Activated CD8-positive, alpha-beta memory T cell treated with anti-CD3 and anti-CD28 coated beads, Interleukin-2, amount 50 U/mL, for 24 hours (primary cell): ENCODE data around the gene FOXO1.
"Not testable (repeated sequence)": the region's sequence is repeated elsewhere in the genome, so short reads cannot be mapped to it uniquely, and the experiment has no call there.

ENCODE experiments used
- DNase-seq: peaks from one replicate; pipeline ENCODE4 v3.0.0-alpha.2; 2020; ENCODE audit errors: extremely low read depth

FOXO1 gene

GRCh38 chr13:40666045-40666932 is at the start of gene FOXO1:
TSS of gene FOXO1 (minus strand) at chr13:40666641. CDS start at chr13:40666212, 429 bp downstream.
- peak; percentile 62 for DNase-seq

DNA sequence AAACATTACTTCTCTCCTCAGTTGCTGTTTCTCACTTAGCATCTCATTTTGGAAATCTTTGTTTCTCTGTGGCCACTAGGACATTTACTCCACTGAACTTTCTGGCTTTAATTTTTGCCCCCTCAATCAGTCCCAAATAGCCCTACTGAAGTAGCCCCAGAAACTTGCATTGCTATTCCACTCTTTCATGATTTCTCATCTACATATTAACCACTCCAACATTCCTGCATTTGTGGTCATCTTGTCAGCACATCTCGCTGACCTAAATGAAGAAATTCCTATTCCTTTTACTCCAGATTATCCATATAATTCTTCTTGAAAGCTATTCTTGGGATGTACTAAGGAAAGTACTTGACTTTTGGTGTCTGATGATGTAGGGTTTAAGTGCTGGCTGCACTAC is 48.0 kb upstream of the FOXO1 start:
- not testable (repeated sequence) for DNase-seq

GRCh38 chr13:40706439-40706838 is 40.0 kb upstream of the FOXO1 start:
- DNase-seq = no peak

DNA sequence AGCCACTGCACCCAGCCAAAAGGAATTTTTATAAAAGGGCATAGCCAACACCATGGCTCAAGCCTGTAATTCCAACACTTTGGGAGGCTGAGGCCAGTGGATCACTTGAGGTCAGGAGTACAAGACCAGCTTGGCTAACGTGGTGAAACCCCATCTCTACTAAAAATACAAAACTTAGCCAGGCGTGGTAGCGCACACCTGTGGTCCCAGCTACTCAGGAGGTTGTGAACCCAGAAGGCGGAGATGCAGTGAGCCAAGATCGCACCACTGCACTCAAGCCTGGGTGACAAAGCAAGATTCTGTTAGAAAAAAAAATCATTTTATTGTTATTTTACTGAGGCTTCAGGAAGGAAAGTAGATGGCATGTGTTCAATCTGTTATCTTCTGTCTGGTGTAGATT is 31.3 kb upstream of the FOXO1 start:
- no peak for DNase-seq

DNA sequence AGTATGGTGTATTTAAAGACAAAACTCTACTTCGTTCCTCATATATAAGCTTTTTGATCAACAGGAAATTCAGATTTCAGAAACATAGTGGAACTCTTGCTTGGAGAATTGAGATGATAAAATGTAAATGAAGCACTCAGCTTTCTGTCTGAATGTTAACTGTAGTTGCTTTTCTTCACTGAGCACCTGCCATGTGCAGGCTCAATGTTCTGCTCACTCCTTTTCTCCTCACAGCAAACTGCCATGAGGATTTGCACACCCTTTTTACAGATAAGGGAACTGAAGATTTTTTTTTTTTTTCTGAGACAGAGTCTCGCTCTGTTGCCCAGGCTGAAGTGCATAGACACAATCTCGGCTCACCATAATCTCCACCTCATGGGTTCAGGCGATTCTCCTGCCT is 28.0 kb upstream of the FOXO1 start:
- no peak for DNase-seq

- DNase-seq = no peak
These were observed 26.5 kb upstream of the FOXO1 start for GRCh38 chr13:40692946-40693345.

DNA sequence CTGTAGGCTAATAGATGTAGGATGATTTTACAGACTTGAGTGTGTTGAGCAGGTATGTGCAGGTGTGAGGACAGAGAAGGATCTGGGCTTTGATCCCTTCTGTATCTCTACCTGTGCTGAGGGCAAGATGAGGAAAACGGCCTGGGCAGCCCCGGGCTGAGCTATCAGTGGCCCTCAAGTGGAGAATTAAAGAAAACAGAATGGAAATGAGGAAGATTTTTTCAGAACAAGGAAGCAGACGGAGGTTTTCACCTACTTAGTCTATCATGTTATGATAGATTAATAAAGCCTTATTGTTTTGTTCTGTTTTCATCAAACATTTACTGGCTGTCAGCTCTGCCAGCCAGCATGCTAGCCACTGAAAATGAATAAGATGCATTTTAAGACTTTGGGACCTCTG is 22.3 kb upstream of the FOXO1 start:
- no peak for DNase-seq

- DNase-seq = no peak
These were observed 16.2 kb upstream of the FOXO1 start for GRCh38 chr13:40682449-40683240.

GRCh38 chr13:40681341-40682146 is 15.1 kb upstream of the FOXO1 start:
- DNase-seq = no peak

GRCh38 chr13:40680659-40681323 is 14.3 kb upstream of the FOXO1 start:
- DNase-seq = no peak

DNA sequence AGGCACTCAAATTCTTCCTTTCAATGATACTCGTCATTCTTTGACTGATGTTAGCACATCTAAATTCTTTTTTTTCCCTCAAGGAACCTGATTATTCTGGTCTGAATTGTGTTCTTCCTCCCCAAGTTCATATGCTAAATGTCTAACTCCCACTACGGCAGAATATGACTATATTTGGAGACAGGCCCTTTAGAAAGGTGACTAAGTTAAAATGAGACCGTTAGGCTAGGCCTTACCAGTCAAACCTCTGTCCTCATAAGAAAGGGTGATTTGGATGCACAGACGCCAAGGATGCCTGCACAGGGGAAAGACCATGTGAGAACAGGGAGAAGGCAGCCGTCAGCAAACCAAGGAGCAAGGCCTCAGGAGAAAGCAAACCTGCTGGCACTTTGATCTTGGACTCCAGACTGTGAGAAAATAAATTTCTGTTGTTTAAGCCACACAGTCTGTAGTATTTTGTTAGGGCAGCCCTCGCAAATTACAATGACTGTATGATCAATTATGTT is 13.1 kb upstream of the FOXO1 start:
- no peak for DNase-seq

DNA sequence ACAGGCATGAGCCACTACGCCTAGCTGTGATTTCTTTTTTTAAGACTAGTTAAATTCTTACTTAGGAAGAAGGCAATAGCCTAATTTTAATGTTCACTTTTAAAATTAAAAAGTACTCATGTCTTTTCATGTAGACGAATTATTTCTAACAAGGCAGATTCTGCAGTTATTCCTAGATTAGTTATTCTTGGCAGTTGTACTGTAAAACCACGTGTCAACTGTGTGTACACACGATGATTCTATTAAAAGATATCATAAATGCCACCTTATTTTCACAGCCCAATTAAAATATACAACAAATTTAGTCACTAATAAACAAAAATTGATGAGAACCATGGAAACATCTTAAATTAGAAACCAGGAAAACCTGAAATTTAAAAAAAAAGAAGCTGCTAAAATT is 10.6 kb upstream of the FOXO1 start:
- no peak for DNase-seq

DNA sequence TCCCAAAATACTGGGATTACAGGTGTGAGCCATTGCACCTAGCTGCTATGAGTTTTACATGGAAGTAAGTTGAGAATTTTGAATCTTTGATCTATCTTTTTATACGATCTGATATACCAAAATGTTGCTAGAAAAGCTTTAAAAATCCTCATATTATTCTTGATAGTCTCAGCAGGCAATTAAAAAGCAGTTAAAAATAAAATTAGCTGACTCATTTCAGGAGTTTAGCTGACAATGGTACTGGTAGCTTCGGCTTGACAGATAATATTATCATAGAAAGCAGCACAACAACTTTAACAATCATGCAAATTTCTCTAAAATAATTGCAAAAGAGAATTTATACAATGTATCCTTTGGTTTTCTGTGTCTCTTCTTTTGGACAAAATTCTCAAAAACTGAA is 9.6 kb upstream of the FOXO1 start:
- no peak for DNase-seq

DNA sequence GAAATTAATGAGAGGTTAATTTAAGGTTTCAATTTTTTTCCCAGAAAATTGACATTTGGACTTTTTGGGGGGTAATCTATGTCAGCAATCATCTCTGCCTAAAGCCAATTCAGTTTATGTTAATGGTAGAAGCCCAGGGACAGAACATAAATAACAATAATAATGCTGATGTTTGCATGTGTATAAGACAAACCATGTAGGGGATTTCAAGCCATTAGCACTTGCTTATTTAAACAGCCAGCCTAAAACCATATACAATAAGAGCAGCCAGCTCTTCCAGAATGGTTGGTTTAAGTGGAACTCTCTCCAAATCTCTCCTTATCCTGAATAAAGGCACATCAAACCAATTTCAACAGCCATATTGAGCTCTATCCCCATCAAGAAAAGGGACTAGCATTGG is 7.0 kb upstream of the FOXO1 start:
- no peak for DNase-seq

DNA sequence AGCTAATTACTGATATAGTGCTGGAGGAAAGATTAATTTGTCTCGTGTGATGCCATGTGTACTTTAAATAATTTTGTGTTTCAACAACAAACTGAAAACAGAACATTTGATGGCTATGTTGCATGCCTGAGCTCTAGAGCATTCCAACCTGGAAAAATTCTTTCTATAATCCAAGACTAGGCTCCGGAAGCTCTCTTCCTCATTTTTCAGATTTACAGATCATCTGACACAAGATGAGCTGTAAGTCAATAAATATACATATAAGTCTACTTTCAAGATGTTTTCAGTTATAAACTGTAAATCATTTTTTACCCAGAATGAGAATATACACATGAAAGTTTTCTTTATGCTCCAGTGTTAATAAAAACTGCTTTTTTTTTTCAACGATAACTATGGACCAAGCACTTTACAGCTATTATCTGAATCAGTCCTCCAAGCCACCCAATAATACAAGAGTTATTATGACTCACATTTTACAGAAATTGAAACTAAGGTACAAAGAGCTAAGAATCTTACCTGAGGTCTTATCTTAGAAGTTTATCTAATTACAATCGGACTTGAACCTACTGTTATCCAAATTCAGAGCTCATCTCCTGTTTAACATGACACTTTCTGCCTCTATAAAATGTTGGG is 6.4 kb upstream of the FOXO1 start:
- no peak for DNase-seq

DNA sequence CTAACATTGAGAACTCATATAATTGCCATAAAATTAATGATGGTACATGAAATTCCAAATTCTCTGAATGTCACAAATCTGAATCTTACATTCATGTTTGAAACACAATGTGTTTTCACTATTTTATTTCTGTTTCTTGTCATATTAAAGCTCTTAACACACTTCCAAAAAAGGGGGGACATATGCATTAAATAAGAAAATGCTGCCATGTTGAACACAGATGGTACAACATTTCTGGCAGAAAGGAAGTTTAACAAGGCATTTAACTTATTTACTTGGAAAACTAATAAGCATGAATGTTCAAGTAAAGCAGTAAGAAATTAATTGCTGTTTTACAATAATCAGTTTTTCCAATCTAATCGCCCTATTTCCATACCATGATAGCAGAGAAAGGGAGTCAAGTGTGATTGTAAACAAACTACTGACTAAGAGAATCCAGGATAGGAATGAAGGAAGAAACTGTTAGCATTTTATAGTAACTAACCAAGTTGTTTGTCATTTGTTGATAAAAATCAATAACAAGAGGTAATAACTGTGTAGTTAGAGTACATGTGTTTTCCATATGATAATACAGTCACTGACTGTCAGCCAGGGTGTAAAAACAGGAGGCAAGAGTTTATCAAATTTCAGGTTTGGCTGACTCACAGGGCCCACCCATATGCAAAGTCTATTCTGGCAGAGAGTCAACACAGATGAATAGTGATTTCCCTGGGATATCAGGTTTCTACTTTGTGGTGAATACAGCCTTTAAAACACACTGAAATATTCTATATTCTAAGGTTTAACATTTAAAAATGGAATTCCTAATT is 5.7 kb upstream of the FOXO1 start:
- no peak for DNase-seq

- no peak for DNase-seq
These were observed 3.9 kb upstream of the FOXO1 start for GRCh38 chr13:40670307-40670706.

DNA sequence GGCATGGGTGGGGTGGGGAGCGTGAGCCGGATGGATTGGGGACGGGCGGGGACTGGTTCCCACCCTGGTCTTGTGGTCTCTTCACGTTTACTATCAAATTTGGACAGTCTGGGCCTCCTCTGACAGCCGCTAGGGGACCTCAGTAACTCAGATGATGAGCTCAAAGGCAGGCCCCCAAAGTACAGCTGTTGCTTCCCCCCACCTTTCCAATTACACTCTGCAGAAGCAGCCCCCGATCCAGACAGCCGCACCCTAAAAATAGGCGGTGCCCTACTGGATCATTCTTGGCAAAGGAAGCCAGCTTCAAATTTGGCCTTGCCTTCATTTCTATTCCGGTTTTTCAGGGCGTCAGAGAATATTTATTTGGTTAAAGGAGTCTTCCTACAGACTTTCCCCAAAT is 1.9 kb upstream of the FOXO1 start:
- no peak for DNase-seq

DNA sequence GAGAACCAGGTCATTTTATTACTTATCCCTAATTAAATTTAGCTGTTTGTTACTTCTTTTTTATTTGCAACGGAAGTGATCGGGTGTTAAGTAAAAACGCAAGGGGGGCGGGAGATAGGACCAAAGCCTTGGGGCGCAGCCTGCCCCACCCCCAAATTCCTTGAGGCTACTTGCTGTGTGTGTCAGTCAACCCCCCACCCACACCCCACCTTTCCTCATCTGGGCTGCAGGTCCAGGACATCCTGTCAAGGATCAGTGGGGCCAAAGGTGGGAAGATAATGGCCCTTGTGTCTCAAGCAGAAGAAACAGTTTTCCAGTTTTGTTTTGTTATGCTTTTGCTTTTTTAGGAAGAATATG is 1.2 kb upstream of the FOXO1 start:
- no peak for DNase-seq

DNA sequence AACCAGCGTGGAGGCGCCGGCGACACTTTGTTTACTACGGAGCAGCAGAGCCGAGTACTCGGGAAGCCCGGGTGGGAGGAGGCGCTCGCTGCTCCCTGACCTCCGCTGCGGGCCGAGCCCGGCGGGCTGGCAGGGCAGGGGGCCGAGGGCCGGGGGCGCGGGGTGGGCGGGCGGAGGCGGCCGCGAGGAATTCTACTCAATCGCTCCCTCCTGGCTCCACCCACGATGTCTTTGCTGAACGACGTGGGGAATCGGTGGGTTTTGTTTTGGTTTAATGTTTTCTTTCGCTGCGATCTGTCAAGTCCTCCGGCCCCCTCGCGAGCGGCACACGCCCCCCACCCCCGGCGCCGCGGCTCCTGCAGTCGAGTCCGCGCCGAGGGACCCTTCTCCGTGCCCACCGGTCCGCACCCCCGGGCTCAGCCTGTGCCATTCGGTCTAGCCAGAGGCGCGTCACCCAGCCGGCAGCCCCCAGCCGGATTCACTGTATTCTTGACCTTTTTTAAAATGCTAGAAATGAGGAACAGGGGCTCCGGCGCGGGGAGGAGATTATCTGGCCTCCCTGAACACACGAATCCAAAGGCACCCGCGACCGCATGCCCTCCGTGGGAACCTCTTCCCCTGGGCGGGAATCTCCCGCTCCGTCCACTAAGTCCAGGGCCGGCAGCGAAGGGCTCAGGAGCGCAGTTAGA is 636 bp upstream of the FOXO1 start:
- no peak for DNase-seq
